ENCODE data around the gene PAMR1. TPM values are rescaled to one million over a fixed set of nuclear protein-coding genes. Genes with fewer than 3 reads are reported as not detected.

Gene PAMR1
- total and polyA plus RNA-seq, 2 of the 8 experiments (the other 6 are each of a cell fraction or from before 2014, with no cell fraction given): 3.0 to 6.9 TPM

DNA sequence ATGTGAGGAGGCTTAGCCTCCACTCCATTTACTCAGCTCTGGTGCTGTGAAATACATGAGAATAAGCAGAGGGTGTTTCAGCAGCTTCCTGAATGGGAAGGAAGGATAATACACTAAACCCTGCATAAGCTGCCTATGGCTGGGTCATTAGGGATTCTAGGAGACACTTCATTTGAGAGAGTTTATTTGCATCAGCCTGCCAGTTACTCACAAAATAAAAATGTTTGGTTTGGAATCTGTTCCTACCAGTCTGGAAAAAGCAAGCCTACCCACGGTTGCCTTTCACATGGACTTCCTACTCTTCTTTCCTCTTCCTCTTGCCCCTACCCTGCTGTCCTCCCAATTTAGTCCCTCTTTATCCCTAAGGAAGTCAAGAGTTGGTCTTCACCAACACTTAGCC lies 126.5 kb downstream of the PAMR1 start (continued):
- TF ChIP-seq JUN (IDR thresholded peaks at IDR 0.05; ENCODE audit: low read depth, low read length) (no peak), CEBPB (IDR thresholded peaks at IDR 0.05; ENCODE audit: low read depth, low read length) (no peak), TAF7 (optimal IDR thresholded peaks at IDR 0.05; ENCODE audit: borderline replicate concordance, low read depth, low read length) (no peak)

Data from H1 (cell line).